MG63 (cell line): ENCODE data around the gene ZMPSTE24. TPM values are rescaled to one million over a fixed set of nuclear protein-coding genes. Genes with fewer than 3 reads are reported as not detected.

ENCODE experiments used
- DNase-seq: peaks from one replicate; pipeline ENCODE4 v3.0.0-alpha.2; 2020
- H3K27me3 ChIP-seq: fragments of 250-450 bp; sonication (Bioruptor Pico); 2 replicates; pipeline ENCODE4 v1.5.1; 2020; ENCODE audit warnings: mild to moderate bottlenecking, moderate library complexity
- H3K36me3 ChIP-seq: fragments of 250-450 bp; sonication (Bioruptor Pico); 2 replicates; pipeline ENCODE4 v1.5.1; 2020; ENCODE audit warnings: mild to moderate bottlenecking, moderate library complexity
- H3K4me3 ChIP-seq: fragments of 250-450 bp; sonication (Bioruptor Pico); 2 replicates; pipeline ENCODE4 v1.5.1; 2020; ENCODE audit warnings: mild to moderate bottlenecking, moderate library complexity
- H3K9me3 ChIP-seq: fragments of 250-450 bp; sonication (Bioruptor Pico); 2 replicates; pipeline ENCODE4 v1.5.1; 2020; ENCODE audit warnings: mild to moderate bottlenecking, moderate library complexity
- total RNA-seq: library from RNA; depleted of rRNA; stranded (reverse); fragments of >200 nt; shearing (Covaris generic); gene quantifications from 2 replicates; pipeline ENCODE4 v1.2.3, GENCODE V29; 2014; ENCODE audit warnings: low replicate concordance

Gene ZMPSTE24
- total RNA-seq, 1 experiment from 2014 or later = 36.7 TPM

GRCh38 chr1:40251456-40251855 is 6.6 kb upstream of the ZMPSTE24 start:
- Histone ChIP-seq H3K9me3 (no peaks in the 10 kb centered on the region), H3K27me3 (no peaks in the 10 kb centered on the region), H3K36me3 (no peaks in the 10 kb centered on the region), H3K4me3 (no peak overlapping the region)
- DNase-seq = no peak

GRCh38 chr1:40252601-40253000 is 5.4 kb upstream of the ZMPSTE24 start:
- no peaks in the 10 kb centered on the region for H3K27me3 ChIP-seq
- DNase-seq = no peak

GRCh38 chr1:40255231-40255630 is 2.8 kb upstream of the ZMPSTE24 start:
- Histone ChIP-seq H3K4me3 (no peak overlapping the region), H3K27me3 (no peaks in the 10 kb centered on the region), H3K36me3 (peaks cover 7% of the 10 kb centered on the region), H3K9me3 (no peaks in the 10 kb centered on the region)
- DNase-seq = no peak

More at GRCh38 chr1:40252601-40253000, 5.4 kb upstream of the ZMPSTE24 start:
- Histone ChIP-seq H3K36me3 (no peaks in the 10 kb centered on the region; the same call in 1 of the 2 replicates), H3K9me3 (no peaks in the 10 kb centered on the region), H3K4me3 (no peak overlapping the region)

- H3K36me3 ChIP-seq = peaks cover 19% of the 10 kb centered on the region
- H3K9me3 ChIP-seq = no peaks in the 10 kb centered on the region
- no peaks in the 10 kb centered on the region for H3K27me3 ChIP-seq
- no peak for DNase-seq
- peak overlapping the region; percentile 89 for H3K4me3 ChIP-seq
Measured at GRCh38 chr1:40256401-40257084, 1.5 kb upstream of the ZMPSTE24 start.

GRCh38 chr1:40257313-40257687 is 736 bp upstream of the ZMPSTE24 start:
- H3K27me3 ChIP-seq = no peaks in the 10 kb centered on the region
- no peaks in the 10 kb centered on the region for H3K9me3 ChIP-seq
- DNase-seq = no peak
- H3K4me3 ChIP-seq = peak overlapping the region; percentile 89
- H3K36me3 ChIP-seq = peaks cover 26% of the 10 kb centered on the region

GRCh38 chr1:40258445-40258769 is 371 bp downstream of the ZMPSTE24 start:
- no peak for DNase-seq
- H3K4me3 ChIP-seq = peak overlapping the region; percentile 89
- peaks cover 35% of the 10 kb centered on the region for H3K36me3 ChIP-seq
- no peaks in the 10 kb centered on the region for H3K27me3 ChIP-seq
- no peaks in the 10 kb centered on the region for H3K9me3 ChIP-seq

- Histone ChIP-seq H3K9me3 (no peaks in the 10 kb centered on the region), H3K36me3 (peaks cover 58% of the 10 kb centered on the region), H3K27me3 (no peaks in the 10 kb centered on the region), H3K4me3 (no peak overlapping the region)
- DNase-seq = no peak
Measured at GRCh38 chr1:40264354-40264781, 6.3 kb downstream of the ZMPSTE24 start.

- H3K36me3 ChIP-seq = peaks cover 61% of the 10 kb centered on the region
- no peaks in the 10 kb centered on the region for H3K9me3 ChIP-seq
- no peaks in the 10 kb centered on the region for H3K27me3 ChIP-seq
- no peak for DNase-seq
- H3K4me3 ChIP-seq = no peak overlapping the region
Measured at GRCh38 chr1:40265298-40265697, 7.3 kb downstream of the ZMPSTE24 start.

GRCh38 chr1:40265919-40266318 is 7.9 kb downstream of the ZMPSTE24 start:
- H3K36me3 ChIP-seq = peaks cover 61% of the 10 kb centered on the region
- H3K9me3 ChIP-seq = no peaks in the 10 kb centered on the region

GRCh38 chr1:40266786-40267535 is 8.9 kb downstream of the ZMPSTE24 start:
- no peaks in the 10 kb centered on the region for H3K27me3 ChIP-seq
- no peak for DNase-seq
- no peak overlapping the region for H3K4me3 ChIP-seq
- H3K9me3 ChIP-seq = no peaks in the 10 kb centered on the region
- H3K36me3 ChIP-seq = peaks cover 62% of the 10 kb centered on the region

More at GRCh38 chr1:40265919-40266318, 7.9 kb downstream of the ZMPSTE24 start:
- H3K27me3 ChIP-seq = no peaks in the 10 kb centered on the region
- no peak overlapping the region for H3K4me3 ChIP-seq
- DNase-seq = no peak

GRCh38 chr1:40267767-40268187 is 9.7 kb downstream of the ZMPSTE24 start:
- peak; percentile 43 for DNase-seq
- no peak overlapping the region for H3K4me3 ChIP-seq
- no peaks in the 10 kb centered on the region for H3K27me3 ChIP-seq
- H3K9me3 ChIP-seq = no peaks in the 10 kb centered on the region
- peaks cover 65% of the 10 kb centered on the region for H3K36me3 ChIP-seq

GRCh38 chr1:40268211-40268610 is 10.2 kb downstream of the ZMPSTE24 start:
- Histone ChIP-seq H3K36me3 (peaks cover 65% of the 10 kb centered on the region), H3K4me3 (no peak overlapping the region), H3K9me3 (no peaks in the 10 kb centered on the region), H3K27me3 (no peaks in the 10 kb centered on the region)
- no peak for DNase-seq

GRCh38 chr1:40270152-40270834 is 12.3 kb downstream of the ZMPSTE24 start:
- H3K4me3 ChIP-seq = no peak overlapping the region
- no peaks in the 10 kb centered on the region for H3K9me3 ChIP-seq
- peaks cover 66% of the 10 kb centered on the region for H3K36me3 ChIP-seq
- no peaks in the 10 kb centered on the region for H3K27me3 ChIP-seq
- DNase-seq = no peak

GRCh38 chr1:40272653-40273213 is 14.7 kb downstream of the ZMPSTE24 start:
- H3K9me3 ChIP-seq = no peaks in the 10 kb centered on the region
- H3K27me3 ChIP-seq = no peaks in the 10 kb centered on the region
- no peak overlapping the region for H3K4me3 ChIP-seq
- peaks cover 72% of the 10 kb centered on the region for H3K36me3 ChIP-seq
- DNase-seq = no peak

GRCh38 chr1:40273547-40274166 is 15.6 kb downstream of the ZMPSTE24 start:
- H3K4me3 ChIP-seq = no peak overlapping the region
- H3K36me3 ChIP-seq = peaks cover 75% of the 10 kb centered on the region
- H3K9me3 ChIP-seq = no peaks in the 10 kb centered on the region
- H3K27me3 ChIP-seq = no peaks in the 10 kb centered on the region
- no peak for DNase-seq

GRCh38 chr1:40274331-40274730 is 16.3 kb downstream of the ZMPSTE24 start:
- H3K36me3 ChIP-seq = peaks cover 78% of the 10 kb centered on the region
- H3K9me3 ChIP-seq = no peaks in the 10 kb centered on the region
- H3K4me3 ChIP-seq = no peak overlapping the region
- H3K27me3 ChIP-seq = no peaks in the 10 kb centered on the region
- DNase-seq = no peak

GRCh38 chr1:40276122-40276521 is 18.1 kb downstream of the ZMPSTE24 start:
- H3K27me3 ChIP-seq = no peaks in the 10 kb centered on the region
- no peak overlapping the region for H3K4me3 ChIP-seq
- H3K36me3 ChIP-seq = peaks cover 69% of the 10 kb centered on the region
- DNase-seq = no peak
- H3K9me3 ChIP-seq = no peaks in the 10 kb centered on the region
